K562 (cell line): ENCODE data around the gene BSDC1. TPM values are rescaled to one million over a fixed set of nuclear protein-coding genes. Genes with fewer than 3 reads are reported as not detected.

Experiments used
- ARID1B ChIP-seq: fragments of 450-650 bp; IDR thresholded peaks from 2 replicates; pipeline ENCODE4 v1.6.1; 2016; ENCODE audit warnings: antibody characterized with exemption, mild to moderate bottlenecking, inconsistent platforms
- ARID2 ChIP-seq: fragments of 450-650 bp; IDR thresholded peaks from 2 replicates; pipeline ENCODE4 v1.6.1; 2017; ENCODE audit warnings: antibody characterized with exemption, mild to moderate bottlenecking
- DDX20 ChIP-seq: fragments of 450-650 bp; IDR thresholded peaks from 2 replicates; pipeline ENCODE4 v1.6.1; 2016; ENCODE audit warnings: missing genetic modification characterization, low read depth, mild to moderate bottlenecking, missing compliant biosample characterization, moderate library complexity
- DPF2 ChIP-seq: fragments of 450-650 bp; IDR thresholded peaks from 2 replicates; pipeline ENCODE4 v1.6.1; 2016
- EWSR1 ChIP-seq: fragments of 450-650 bp; IDR thresholded peaks from 2 replicates; pipeline ENCODE4 v1.6.1; 2018; ENCODE audit warnings: borderline replicate concordance, mild to moderate bottlenecking, low read depth, moderate library complexity; ENCODE audit not compliant: partially characterized antibody
- GATAD2A ChIP-seq: fragments of 450-650 bp; IDR thresholded peaks from 2 replicates; pipeline ENCODE4 v1.6.1; 2017
- KDM1A ChIP-seq, 2 experiments: fragments of 450-650 bp; IDR thresholded peaks; 2 replicates each; pipeline ENCODE4 v1.6.1; 2016; ENCODE audit warnings: mild to moderate bottlenecking in 2 of 2
- LCOR ChIP-seq: sonication (generic); formaldehyde crosslinking; IDR thresholded peaks from 2 replicates; pipeline ENCODE4 v1.8.0; 2022; ENCODE audit warnings: mild to moderate bottlenecking, missing genetic modification reagents
- PTTG1 ChIP-seq: fragments of 450-650 bp; IDR thresholded peaks from 2 replicates; pipeline ENCODE4 v1.6.1; 2016; ENCODE audit warnings: low read depth, mild to moderate bottlenecking, missing genetic modification characterization, missing compliant biosample characterization
- RBM25 ChIP-seq: fragments of 200-400 bp; formaldehyde crosslinking; IDR thresholded peaks from 2 replicates; pipeline ENCODE4 v1.6.1; 2018; ENCODE audit warnings: low read length, low read depth, moderate library complexity; ENCODE audit not compliant: severe bottlenecking
- SIRT6 ChIP-seq: IDR thresholded peaks from one replicate; pipeline ENCODE4 v1.6.1; 2012; ENCODE audit warnings: low read depth, mild to moderate bottlenecking, control low read depth, inconsistent platforms, low read length, moderate library complexity
- SRSF7 ChIP-seq: fragments of 200-400 bp; formaldehyde crosslinking; optimal IDR thresholded peaks from 2 replicates; pipeline ENCODE3; 2017; ENCODE audit warnings: mild to moderate bottlenecking, low read depth, low read length
- TGIF2 ChIP-seq: sonication (generic); formaldehyde crosslinking; IDR thresholded peaks from 2 replicates; pipeline ENCODE4 v1.8.1; 2022; ENCODE audit warnings: mild to moderate bottlenecking, missing genetic modification reagents, moderate library complexity
- TOE1 ChIP-seq, 2 experiments: fragments of 450-650 bp in 1 of 2; sonication (generic) in 1 of 2; formaldehyde crosslinking in 1 of 2; IDR thresholded peaks; 2 replicates each; pipeline versions ENCODE4 v1.7.1 to v1.8.0; 2016 to 2022; ENCODE audit warnings: borderline replicate concordance in 2 of 2, mild to moderate bottlenecking in 2 of 2, antibody characterized with exemption in 1 of 2, inconsistent platforms in 1 of 2, low read depth in 1 of 2, missing genetic modification reagents in 1 of 2, moderate library complexity in 1 of 2
- ZBTB43 ChIP-seq: sonication (generic); formaldehyde crosslinking; IDR thresholded peaks from 2 replicates; pipeline ENCODE4 v1.8.0; 2023; ENCODE audit warnings: mild to moderate bottlenecking, missing genetic modification reagents
- ZFP1 ChIP-seq: fragments of 450-650 bp; formaldehyde crosslinking; IDR thresholded peaks from 2 replicates; pipeline ENCODE4 v1.4.0; 2020; ENCODE audit warnings: mild to moderate bottlenecking, mixed read lengths
- ZNF316 ChIP-seq: fragments of 450-650 bp; IDR thresholded peaks from 2 replicates; pipeline ENCODE4 v1.6.1; 2016
- ZNF444 ChIP-seq: fragments of 250-450 bp; sonication (Bioruptor Pico); IDR thresholded peaks from 2 replicates; pipeline ENCODE4 v1.4.0; 2020; ENCODE audit warnings: mild to moderate bottlenecking, moderate library complexity
- ZNF699 ChIP-seq: fragments of 250-450 bp; sonication (Bioruptor Pico); IDR thresholded peaks from 2 replicates; pipeline ENCODE4 v1.8.0; 2021; ENCODE audit warnings: mild to moderate bottlenecking, moderate library complexity; ENCODE audit not compliant: insufficient replicate concordance
- ZNF780A ChIP-seq: fragments of 250-450 bp; sonication (Bioruptor Pico); IDR thresholded peaks from 2 replicates; pipeline ENCODE4 v1.5.0; 2021; ENCODE audit warnings: mild to moderate bottlenecking
- polyA plus RNA-seq, 8 experiments: library from polyadenylated mRNA; depleted of rRNA in 4 of 8; stranded (reverse) in 5 of 8; unstranded in 3 of 8; fragments of >200 nt; fragmentation: Nextera tagmentation in 2 of 8; fragmentation: Illumina TruSeq in 1 of 8; extraction: Ambion mirVana in 2 of 8; extraction: Trizol in 1 of 8; gene quantifications; 2 replicates each; pipeline versions ENCODE4 v1.2.1 to v1.2.3, GENCODE V29; 2011 to 2014; ENCODE audit warnings: inconsistent platforms in 1 of 8, missing spikeins in 1 of 8
- total RNA-seq, 7 experiments: library from RNA; depleted of rRNA in 6 of 7; stranded (reverse); fragments of >200 nt in 6 of 7; fragmentation: Illumina TruSeq in 2 of 7; extraction: Trizol in 2 of 7; gene quantifications; 2 replicates each; pipeline versions ENCODE4 v1.2.1 to v1.2.3, GENCODE V29; 2011 to 2021; ENCODE audit warnings: low replicate concordance in 1 of 7
- TF ChIP-seq, protein P1 (sequence below), 2 experiments: fragments of 450-650 bp in 1 of 2; sonication (generic) in 1 of 2; formaldehyde crosslinking in 1 of 2; IDR thresholded peaks in 1 of 2; conservative IDR thresholded peaks in 1 of 2; 2 replicates each; pipeline versions ENCODE4 v1.6.1 to v1.8.1; 2016 to 2023; ENCODE audit warnings: mild to moderate bottlenecking in 2 of 2, moderate library complexity in 2 of 2, inconsistent platforms in 1 of 2, missing genetic modification reagents in 1 of 2
- TF ChIP-seq, protein P2 (sequence below): sonication (generic); formaldehyde crosslinking; IDR thresholded peaks from 2 replicates; pipeline ENCODE4 v1.8.1; 2022; ENCODE audit warnings: missing genetic modification reagents
- TF ChIP-seq, protein P3 (sequence below): sonication (generic); formaldehyde crosslinking; IDR thresholded peaks from 2 replicates; pipeline ENCODE4 v1.8.0; 2022; ENCODE audit warnings: mild to moderate bottlenecking, low read depth, missing genetic modification reagents

BSDC1 gene
- total and polyA plus RNA-seq, 9 of the 15 experiments (the other 6 are each of a cell fraction or from before 2014, with no cell fraction given), result 10.2 to 96.8 (median 73.1) TPM

GRCh38 chr1:32339363-32339978 is 54.8 kb downstream of the BSDC1 start (continued):
- TF ChIP-seq ZBTB43 (CRISPR knock-in tag) (no peak), RBM25 (no peak), ZNF444 (CRISPR knock-in tag) (no peak), ZFP1 (no peak), EWSR1 (no peak), LCOR (no peak), ARID1B (0 out of 2 replicates have a peak, but pooled peaks have one; percentile 27), DDX20 (tag) (no peak), TOE1 (IDR thresholded peaks at IDR 0.05; ENCODE audit: borderline replicate concordance) (no peak), TOE1 (CRISPR knock-in tag; IDR thresholded peaks at IDR 0.05; ENCODE audit: borderline replicate concordance, low read depth) (no peak), ZNF780A (no peak), DPF2 (0 out of 2 replicates have a peak, but pooled peaks have one; percentile 26), ZNF316 (no peak), KDM1A (IDR thresholded peaks at IDR 0.05) (no peak), PTTG1 (tag) (no peak), TGIF2 (no peak), GATAD2A (no peak), SIRT6 (no peak), ZNF699 (CRISPR knock-in tag) (no peak), ARID2 (no peak), SRSF7 (no peak)
- TF ChIP-seq, protein P1, sequence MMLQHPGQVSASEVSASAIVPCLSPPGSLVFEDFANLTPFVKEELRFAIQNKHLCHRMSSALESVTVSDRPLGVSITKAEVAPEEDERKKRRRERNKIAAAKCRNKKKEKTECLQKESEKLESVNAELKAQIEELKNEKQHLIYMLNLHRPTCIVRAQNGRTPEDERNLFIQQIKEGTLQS (IDR thresholded peaks at IDR 0.05), result no peak
- TF ChIP-seq, protein P1 (CRISPR knock-in tag; conservative IDR thresholded peaks at IDR 0.05), result no peak
- TF ChIP-seq, protein P2, sequence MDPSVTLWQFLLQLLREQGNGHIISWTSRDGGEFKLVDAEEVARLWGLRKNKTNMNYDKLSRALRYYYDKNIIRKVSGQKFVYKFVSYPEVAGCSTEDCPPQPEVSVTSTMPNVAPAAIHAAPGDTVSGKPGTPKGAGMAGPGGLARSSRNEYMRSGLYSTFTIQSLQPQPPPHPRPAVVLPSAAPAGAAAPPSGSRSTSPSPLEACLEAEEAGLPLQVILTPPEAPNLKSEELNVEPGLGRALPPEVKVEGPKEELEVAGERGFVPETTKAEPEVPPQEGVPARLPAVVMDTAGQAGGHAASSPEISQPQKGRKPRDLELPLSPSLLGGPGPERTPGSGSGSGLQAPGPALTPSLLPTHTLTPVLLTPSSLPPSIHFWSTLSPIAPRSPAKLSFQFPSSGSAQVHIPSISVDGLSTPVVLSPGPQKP (CRISPR knock-in tag), result no peak
- TF ChIP-seq, protein P3, sequence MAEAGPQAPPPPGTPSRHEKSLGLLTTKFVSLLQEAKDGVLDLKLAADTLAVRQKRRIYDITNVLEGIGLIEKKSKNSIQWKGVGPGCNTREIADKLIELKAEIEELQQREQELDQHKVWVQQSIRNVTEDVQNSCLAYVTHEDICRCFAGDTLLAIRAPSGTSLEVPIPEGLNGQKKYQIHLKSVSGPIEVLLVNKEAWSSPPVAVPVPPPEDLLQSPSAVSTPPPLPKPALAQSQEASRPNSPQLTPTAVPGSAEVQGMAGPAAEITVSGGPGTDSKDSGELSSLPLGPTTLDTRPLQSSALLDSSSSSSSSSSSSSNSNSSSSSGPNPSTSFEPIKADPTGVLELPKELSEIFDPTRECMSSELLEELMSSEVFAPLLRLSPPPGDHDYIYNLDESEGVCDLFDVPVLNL (CRISPR knock-in tag), result no peak
